ENCODE data around the gene LKAAEAR1.
"Not testable (repeated sequence)": the region's sequence is repeated elsewhere in the genome, so short reads cannot be mapped to it uniquely, and the experiment has no call there.

The LKAAEAR1 gene, protein sequence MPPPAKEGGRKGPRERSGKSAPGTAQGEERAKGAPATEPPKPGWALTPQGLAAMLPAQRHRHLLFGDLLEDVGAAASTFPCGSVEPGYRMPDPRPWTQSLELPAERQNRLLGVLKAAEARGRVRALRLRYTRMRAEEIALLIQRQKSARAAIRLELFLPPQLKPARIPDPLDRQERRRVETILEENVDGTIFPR

DNA sequence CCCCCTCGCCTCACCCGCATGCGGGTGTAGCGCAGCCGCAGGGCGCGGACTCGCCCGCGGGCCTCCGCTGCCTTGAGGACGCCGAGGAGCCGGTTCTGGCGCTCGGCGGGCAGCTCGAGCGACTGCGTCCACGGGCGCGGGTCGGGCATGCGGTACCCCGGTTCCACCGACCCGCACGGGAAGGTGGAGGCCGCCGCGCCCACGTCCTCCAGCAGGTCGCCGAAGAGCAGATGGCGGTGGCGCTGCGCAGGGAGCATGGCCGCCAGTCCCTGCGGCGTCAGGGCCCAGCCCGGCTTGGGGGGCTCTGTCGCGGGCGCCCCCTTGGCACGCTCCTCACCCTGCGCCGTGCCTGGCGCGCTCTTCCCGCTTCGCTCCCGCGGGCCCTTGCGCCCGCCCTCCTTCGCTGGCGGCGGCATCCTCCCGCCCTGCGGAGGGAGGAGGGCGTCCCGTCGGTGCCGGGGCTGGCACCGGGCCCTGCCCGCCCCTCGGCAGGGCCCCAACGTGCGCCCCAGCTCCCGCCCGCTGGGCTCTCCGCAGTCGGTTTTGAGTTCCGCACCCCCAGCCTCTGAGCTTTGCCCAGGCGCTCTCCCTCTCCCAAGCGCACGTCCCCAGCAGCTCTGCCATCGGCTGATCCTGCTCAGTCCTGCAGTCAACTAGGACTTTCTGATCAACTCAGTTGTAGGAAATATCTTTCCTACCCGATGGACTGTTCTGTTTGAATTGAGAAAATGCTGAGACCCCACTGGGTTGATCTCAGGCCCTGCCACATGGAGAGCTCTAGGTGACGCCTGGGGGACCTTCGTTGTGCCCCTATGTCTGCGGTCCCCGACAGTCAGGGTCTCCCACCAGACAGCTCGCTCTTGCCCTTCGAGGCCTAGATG lies at the start of gene LKAAEAR1:
TSS of gene LKAAEAR1 (minus strand) at position 595 of the 881 bp plus-strand sequence. CDS start at position 416, 179 bp downstream.
- no peak for DNase-seq (ENCODE audit: low spot score)

DNA sequence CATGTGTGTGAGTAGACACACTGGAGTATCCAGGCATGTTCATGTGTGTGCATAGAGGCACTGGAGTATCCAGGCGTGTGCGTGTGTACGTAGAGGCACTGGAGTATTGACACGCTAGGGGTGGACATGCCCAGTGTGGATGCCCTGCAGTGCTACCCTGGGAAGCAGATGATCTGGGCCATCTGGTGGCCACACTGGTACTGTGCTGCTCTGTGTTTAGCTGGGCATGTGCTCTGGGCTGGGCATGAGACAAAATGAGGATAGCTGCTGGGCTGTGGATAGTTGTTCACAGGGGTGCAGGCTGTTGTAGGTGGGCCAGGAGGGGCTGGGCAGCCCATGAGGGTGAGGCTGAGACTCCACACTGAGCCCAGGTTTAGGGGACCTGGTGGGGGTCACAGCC lies 47.2 kb upstream of the LKAAEAR1 start:
- no peak for DNase-seq (ENCODE audit: low spot score)

DNA sequence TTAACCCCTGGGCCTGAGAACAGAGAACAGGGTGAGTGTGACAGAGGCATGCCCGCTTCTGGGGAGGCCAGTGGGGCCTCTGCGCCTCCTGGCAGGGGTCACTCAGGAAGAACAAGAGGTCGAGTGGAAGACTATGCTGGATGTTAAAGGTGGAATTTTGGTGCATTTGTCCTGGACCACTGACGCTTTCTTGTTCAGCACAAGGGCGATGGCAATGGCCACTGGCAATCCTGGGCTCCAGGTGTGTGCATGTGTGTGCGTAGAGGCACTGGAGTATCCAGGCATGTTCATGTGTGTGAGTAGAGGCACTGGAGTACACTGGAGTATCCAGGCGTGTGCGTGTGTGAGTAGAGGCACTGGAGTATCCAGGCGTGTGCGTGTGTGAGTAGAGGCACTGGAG lies 46.7 kb upstream of the LKAAEAR1 start:
- no peak for DNase-seq (ENCODE audit: low spot score)

DNA sequence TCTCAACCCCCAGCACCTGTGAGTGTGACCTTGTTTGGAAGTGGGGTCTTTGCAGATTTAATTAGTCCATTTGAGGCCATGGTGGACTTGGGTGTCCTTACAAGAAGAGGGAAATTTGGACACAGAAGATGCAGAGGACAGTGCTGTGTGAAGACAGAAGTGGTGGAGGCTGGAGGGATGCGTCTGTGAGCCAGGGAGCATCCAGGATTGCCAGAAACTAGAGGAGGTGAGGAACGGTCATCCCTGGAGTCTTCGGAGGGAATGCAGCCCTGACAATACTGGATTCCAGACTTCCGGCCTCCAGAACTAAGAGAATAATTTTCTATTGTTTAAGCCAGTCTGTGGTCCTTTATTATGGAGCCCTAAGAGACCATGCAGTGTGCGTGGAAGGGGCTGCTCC lies 46.1 kb upstream of the LKAAEAR1 start:
- no peak for DNase-seq (ENCODE audit: low spot score)

DNA sequence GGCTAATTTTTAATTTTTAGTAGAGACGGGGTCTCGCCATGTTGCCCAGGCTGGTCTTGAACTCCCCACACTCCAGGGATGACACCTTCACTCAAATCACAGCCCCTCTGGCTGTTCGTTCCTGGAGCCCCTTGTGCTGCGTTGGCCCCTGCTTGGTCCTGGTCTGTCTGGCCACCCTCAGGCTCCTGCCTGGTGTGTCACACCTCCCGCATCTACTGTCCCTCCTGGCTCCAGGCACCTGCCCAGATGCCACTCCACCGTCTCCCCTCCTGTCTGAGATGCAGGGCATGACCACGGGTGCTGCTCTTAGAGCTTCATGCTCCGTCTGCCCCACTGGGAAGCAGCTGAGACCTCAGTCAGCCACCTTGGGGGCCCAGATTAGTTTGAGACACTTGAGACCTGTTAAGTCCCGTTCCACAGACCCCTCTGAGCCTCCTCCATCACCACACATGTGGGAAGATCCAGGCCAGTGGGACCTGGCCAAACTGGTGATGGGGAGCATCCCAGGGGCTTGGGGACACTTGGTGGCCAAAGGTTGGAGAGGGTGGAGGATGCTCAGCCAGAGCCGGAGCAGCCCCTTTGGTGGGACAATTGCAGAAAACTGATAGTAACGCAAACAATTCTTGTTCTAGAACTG lies 45.1 kb upstream of the LKAAEAR1 start:
- DNase-seq (ENCODE audit: low spot score): no peak

DNA sequence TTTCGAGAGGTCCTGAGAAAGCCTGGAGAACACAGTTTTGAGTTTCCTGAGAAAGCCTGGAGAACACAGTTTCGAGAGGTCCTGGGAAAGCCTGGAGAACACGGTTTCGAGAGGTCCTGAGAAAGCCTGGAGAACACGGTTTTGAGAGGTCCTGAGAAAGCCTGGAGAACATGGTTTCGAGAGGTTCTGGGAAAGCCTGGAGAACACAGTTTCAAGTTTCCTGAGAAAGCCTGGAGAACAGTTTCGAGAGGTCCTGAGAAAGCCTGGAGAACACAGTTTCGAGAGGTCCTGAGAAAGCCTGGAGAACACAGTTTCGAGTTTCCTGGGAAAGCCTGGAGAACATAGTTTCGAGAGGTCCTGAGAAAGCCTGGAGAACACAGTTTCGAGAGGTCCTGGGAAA lies 39.3 kb upstream of the LKAAEAR1 start:
- not testable (repeated sequence) for DNase-seq (ENCODE audit: low spot score)

DNA sequence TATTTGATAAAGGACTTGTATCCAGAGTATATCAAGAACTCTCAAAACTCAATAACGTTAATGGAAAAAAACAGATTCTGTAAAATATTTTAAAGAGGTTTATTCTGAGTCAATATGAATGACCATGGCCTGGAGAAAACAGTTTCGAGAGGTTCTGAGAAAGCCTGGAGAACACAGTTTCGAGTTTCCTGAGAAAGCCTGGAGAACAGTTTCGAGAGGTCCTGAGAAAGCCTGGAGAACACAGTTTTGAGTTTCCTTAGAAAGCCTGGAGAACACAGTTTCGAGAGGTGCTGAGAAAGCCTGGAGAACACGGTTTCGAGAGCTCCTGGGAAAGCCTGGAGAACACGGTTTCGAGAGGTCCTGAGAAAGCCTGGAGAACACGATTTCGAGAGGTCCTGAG lies 38.7 kb upstream of the LKAAEAR1 start:
- not testable (repeated sequence) for DNase-seq (ENCODE audit: low spot score)

DNA sequence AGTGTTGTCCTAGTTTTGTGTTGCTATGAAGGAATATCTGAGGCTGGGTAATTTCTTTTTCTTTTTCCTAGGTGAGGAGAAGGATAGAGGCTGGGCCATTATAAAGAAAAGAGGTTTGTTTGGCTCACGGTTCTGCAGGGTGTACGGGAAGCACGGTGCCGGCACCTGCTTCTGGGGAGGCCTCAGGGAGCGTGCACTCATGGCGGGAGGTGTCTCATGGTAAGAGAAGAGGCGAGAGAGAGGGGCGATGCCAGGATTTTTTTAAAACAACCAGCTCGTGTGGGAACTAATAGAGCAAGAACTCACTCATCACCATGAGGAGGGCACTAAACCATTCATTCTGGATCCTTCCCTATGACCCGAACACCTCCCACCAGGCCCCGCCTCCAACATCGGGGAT lies 37.4 kb upstream of the LKAAEAR1 start:
- DNase-seq (ENCODE audit: low spot score): no peak

DNA sequence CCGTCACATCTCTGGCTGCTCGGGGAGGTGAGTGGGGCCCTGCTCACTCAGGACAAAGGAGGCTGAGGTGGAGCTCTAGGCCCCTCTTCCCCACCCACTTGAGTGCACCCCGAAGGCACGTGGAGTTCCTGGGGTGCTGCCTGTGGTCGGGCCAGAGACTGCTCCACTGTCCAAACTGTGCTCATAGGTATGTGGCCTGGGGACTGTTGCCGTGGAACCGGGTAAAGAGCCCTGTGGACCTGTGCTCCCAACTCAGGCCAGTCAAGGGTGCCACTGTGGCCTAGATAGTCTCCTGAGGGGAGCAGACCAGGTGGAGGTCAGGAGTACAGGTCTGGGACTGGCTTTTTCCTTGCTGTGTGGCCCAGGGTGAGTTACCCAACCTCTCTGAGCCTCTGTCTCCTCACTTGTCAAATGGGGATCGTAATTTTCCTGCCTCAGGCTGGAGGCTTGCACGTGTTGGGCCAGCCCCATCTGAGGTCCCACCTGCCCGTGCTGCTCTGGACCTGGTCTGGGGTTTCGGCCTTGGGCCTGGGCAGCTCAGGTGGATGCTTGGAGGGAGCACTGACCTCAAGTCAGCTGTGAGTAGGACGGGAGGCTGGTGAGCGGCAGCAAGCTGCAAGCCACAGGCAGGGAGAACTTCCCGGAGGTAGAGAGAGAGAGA lies 35.6 kb upstream of the LKAAEAR1 start:
- no peak for DNase-seq (ENCODE audit: low spot score)

DNA sequence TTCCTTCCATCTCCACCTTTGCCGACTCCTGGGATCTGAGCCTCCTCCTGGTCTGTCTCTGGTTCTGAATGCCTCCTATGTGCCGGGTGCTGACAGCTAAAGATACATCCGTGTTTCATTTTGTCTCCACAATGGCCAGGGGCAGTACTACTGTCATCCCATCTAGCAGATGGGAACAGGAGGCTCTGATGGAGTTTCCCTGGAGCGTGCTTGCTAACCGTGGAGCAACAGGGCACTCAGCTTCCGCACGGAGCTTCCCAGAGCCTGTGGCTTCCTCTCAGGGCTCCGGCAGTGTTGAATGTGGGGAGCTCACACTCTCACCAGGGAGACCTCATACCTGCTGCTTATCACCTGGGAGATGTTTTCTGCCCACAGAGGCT lies 35.1 kb upstream of the LKAAEAR1 start:
- no peak for DNase-seq (ENCODE audit: low spot score)

DNA sequence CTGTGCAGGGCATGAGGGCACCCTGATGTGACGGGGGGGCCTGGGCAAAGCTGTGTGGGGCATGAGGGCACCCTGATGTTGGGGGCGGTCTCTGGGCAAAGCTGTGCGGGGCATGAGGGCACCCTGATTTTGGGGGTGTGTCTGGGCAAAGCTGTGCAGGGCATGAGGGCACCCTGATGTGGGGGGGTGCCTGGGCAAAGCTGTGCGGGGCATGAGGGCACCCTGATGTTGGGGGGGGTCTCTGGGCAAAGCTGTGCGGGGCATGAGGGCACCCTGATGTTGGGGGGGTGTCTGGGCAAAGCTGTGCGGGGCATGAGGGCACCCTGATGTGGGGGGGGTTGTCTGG lies 33.2 kb upstream of the LKAAEAR1 start:
- not testable (repeated sequence) for DNase-seq (ENCODE audit: low spot score)

DNA sequence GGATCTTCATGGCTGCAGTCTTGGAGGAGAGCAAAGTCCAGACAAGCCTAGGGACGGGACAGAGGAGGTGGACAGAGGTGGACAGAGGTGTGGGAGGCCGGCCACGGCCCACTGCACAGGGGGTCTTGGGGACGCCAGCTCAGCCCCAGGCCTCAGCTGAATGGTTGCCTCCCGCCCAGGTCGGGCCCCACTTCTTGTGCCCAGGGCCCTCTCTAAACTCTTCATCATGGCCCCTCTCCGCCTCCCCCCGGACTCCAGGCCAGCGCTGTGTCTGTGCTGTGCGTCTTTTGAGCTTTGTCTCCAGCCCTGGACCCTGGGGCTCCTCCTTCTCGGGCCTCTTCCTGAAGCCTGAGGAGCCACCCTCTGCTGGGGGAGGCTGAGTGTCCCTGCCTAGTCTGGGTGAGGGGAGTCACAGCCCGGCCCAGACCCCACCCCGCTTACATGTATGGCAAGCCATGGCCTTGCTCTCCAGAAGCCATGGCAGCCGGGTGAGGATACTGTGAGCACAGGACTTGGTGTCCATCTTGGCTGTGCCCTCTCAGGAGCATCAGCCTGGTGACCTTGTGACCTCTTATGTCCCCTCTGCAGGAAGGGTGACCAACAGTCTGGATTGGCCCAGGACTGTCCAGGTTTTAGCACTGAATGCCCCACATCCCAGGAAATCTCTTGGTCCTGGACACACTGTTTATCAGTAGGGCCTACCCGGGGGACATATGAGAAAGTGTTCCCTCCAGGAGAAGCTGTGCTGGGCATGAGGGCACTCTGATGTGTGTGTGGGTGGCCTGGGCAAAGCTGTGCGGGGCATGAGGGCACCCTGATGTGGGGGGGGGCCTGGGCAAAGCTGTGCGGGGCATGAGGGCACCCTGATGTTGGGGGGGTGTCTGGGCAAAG lies 32.6 kb upstream of the LKAAEAR1 start:
- no peak for DNase-seq (ENCODE audit: low spot score)

DNA sequence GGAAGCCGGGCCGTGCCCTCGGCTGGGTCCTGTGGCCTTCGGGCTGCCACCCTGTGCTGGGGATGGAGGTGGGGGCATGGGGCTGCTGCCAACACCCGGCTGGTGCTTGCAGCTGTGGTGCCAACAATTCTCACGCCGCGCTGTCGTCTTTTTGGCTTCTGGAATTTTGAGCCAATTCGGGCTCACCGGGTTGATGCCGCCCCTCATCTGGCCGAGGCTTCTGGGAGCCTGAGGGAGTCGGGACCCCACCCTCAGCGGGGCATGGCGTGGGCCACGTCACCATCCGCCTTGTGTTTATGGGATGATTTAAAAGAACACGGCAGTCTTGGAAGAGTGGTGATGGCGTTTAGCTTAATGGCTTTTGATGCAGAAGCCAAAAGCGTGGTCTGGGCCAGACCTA lies 31.8 kb upstream of the LKAAEAR1 start:
- DNase-seq (ENCODE audit: low spot score): no peak

DNA sequence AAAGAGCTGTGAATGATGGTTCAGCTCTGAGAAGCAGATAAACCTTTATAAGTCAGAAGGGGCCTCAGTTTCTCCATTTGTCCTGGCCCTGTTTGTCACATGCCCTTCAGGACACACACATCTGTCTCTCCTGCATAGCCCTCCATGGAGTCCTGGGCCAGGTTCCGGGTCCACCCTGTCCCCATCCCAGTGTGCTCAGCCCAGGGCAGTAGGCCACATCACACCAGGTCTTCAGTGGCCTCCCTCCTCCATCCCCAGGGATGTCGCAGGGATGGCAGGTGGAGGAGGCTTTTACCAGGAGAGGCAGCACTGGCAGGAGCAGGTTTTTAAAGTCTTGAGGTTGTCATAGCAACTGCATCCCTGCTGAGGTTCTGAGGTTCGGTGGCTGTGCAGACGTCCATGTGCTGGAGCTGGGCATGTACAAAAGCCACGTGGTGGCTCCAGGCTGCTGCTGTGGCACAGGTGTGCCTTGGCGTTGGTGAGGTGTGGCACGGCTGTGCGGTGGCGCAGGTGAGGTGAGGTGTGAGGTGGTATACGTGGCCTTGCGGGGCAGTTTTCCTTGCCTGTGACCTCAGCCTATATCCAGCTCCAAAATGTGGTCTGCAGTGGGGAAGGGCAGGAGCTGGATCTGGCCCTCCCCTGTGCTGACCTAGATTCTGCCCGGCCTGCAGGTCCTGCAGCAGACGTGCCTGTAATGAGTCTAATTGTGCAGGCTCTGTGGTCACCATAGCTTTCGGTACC lies 31.1 kb upstream of the LKAAEAR1 start:
- no peak for DNase-seq (ENCODE audit: low spot score)

DNA sequence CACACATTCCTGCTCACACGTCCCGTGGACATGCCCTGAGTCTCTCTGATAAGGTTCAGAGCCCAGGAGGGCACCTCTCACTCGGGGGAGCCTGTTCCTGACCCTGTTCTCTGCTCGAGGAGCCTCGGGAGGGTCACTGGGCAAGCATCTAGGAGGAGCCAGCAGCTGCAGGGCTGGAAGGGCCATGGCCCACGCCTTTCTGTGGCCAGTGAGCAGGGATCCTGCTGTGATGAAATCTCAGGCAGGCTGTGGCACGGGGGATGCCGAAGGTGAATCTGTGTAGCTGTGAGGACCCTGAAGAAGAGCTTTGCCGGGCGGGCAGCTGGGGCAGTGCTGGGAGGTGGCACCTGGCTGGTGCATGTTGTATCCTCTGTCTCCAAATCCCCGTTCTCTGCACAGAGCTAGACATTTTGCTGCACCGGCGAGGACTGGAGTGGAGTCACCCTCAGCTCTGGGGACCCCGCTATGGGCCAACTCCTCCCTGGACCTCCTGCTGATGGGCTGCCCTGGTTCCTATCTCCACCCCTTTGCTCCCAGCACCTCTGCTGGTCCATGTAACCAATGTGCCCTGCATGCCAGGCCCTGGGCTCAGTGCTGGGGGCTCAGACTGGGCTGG lies 30.3 kb upstream of the LKAAEAR1 start:
- DNase-seq (ENCODE audit: low spot score): no peak

DNA sequence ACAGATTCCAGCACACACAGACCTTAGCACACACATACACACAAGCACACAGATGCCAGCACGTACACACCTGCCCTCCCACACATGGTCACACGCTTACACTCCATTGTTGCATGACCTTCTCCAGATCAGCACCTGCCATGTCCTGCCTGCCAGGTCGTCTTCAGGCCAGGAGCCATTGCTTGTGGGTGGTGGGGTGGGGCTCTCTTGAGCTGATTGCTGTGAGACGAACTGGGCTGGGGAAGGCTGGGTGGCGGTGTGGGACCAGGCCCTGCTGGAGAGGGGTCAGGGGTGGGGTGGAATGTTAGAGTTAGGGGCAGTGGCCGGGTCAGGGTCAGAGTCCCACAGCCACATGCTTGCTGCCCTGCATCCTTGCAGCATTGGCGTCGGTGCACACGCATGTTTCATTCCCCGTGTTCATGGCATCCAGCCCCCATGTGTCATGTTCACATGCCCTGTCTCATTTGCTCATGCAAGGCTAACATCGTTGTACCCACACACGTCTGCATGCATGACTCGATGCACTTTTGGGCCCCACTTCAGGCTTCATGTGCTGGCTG lies 29.7 kb upstream of the LKAAEAR1 start:
- no peak for DNase-seq (ENCODE audit: low spot score)

DNA sequence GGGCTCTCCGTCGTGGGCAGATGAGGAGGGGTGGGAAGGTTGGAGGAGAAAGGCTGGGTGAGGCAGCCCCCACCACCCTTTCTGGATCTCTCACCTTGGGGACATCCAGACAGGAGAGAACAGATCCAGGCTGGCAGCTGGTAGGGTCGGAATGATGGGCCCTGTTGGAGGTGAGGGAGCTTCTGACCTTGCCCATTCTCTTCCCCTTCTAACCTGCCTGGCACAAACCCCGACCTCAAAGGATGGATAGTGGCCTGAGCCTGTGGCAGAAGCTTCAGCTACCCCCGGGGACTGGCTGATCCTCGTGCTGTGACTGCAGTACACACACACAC lies 29.2 kb upstream of the LKAAEAR1 start:
- no peak for DNase-seq (ENCODE audit: low spot score)

DNA sequence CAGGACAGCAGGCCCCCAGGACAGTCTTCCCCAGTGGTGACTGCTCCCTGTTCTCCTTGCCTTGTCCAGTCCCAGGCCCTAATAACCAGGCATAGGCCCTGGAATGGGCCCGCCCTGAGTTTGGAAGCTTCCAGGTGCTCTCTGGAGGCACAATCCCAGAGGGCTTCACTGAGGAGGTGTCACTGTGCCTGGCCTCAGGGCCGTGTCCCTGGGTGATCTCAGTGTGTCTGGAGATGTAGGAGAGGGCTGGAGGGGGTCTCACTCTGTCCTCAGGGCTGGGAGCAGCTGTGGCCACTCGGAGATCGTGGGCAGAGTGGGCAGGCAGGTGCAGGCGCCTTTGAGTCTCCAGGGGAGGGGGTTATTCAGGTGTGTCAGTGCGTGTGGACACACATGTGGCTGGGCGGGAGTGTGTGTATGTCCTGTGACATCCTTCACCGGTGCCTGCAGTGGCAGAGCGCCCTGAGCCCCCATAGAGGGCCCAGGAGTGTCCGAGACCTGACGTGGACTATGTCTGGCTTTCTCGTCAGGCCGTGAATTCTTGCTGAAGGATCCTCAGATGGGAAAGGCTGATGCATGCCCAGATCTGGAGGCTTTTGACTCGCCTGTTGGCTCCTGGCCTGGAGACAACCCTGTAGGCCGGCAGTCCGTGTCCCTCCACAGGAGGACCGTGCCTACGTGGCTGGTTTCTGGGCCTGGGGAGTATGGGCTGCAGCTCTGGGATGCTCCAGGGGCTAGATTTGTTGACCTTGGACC lies 28.7 kb upstream of the LKAAEAR1 start:
- DNase-seq (ENCODE audit: low spot score): no peak

DNA sequence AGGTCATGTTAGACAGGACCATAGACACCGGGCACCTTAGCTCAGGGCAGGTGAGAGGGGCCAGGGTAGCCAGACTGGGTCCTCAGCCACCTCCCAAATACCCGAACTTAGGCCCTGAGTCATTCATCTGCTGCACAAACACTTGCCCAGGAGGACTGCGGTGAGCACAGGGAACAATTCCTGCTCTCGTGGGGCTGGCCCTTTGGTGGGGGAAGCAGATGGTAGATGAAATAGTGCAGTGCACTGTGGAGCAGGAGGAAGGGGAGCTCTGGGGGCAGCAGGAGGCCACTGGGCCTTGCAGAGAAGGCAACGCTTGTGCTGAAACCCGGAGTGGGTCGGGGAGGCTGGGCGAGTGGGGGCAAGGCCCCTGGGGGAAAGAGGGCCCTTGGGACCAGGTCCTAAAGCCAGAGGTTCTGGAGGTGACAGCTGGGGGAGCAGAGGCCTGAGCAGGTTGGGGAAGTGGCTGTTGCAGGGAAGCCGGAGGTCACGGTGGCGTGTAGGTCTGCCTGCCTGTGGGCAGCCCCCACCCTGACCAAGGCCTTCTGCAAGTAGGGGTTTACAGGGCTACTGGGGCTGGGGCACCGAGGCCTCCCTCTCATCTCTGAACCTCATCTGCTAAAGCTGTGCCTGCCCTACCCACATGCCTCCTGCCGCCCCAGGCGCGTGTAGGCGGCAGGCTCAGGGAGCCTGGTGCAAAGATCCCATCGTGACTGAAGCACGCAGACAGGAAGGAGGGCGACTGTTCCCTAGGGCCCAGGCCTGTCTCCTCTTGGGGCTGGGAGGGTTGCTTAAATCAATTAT lies 27.8 kb upstream of the LKAAEAR1 start:
- no peak for DNase-seq (ENCODE audit: low spot score)
